HG03139 (cell line): ENCODE data around the gene CIPC.

Experiments
- ATAC-seq: cut with Tn5 transposase; IDR thresholded peaks from one replicate; pipeline ENCODE4 v1.9.1; 2021; ENCODE audit not compliant: unreplicated experiment

CIPC gene

GRCh38 chr14:77125281-77125801, 27.3 kb downstream of the CIPC start:
- no peak for ATAC-seq

DNA sequence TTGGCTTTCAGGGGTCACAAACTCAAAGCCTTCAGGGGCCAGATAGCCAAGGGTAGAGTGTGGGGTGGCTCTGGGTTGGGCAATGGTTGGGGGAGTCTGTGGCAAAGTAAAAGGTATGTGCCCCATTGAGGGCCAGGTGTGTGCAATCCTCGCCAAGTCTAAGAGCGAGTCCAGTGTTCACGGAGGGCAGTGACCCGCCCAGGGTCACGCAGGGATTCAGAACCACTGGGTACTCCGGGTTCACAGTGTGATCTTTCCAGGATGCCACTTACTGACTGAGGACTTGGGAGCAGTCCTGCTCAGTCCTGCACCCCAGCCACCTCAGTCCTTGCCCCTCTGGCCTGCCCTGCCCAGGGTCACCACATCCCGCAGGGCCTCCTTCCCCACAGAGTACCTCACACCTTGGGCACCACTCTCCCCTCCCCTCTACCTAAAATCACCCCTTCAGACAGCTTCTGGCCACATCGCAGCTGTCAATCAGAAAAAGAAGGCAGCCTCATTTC, 27.8 kb downstream of the CIPC start:
- ATAC-seq, result no peak

DNA sequence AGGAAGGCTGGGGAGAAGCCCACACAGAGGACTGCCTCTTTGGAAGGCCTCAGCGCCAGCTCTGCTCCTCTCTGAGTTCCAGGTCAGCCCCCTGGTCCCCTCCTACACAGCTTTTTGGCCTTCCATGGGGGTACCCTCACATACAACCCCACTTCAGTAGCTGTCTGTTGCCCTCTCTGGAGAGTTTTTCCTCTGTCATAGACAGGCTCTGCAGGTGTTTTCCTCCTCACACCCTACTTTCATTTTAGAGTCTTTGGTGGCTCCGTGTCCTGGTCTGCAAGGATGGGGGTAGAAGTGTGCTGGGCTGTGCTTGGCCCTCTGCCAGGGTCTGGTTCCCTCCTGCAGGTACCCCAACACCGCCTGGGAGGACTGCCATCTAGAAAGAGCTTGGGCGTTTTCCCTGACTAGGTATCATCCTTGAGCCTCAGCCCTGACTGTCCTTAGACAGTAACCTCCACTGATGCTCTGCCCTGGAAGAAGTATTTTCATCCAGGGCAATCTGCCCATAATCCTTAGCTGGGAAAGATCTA, 28.5 kb downstream of the CIPC start:
- ATAC-seq, result no peak

DNA sequence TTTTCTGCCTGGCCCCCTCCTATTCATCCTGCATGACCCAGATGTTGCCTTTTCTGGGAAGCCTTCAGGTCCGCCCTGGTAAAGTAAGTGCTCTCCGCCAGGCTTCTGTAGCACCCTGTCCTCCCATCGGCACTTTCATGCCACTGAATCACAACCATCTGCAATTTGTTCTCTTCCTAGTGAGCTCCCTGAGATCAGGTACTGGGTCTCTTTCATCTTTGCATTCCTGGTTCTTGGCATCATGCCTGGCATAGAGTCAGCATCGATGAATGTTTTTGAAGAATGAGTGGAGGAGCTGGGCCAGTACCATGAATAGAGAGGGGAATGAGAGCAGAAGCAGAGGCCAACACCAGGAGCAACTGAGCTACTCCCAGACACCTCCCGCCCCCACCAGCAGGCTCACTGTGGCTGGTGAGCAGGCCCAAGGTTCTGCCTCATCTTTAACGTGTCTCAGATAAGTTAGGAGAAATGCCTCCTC, 30.4 kb downstream of the CIPC start:
- no peak for ATAC-seq

GRCh38 chr14:77130386-77130785, 32.3 kb downstream of the CIPC start:
- ATAC-seq, result no peak

DNA sequence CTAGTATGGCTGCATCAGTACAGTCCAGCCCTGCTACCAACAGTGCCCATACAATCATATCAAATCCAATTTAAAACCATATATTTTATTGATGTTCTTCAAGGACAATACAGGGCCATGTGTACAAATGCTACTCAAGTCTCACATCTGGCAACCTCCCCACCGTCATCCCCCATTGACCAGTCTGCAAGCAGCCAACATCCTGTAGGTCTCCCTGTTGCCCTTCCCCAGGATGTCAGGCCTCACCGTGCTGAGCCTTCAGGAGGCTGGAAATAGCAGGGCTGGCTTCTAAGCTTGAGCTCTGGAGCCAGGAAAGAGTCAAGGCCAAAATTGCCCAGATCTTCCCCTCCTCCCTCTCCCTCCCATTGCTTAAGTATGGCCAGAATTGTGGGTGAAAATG, 33.1 kb downstream of the CIPC start:
- no peak for ATAC-seq

DNA sequence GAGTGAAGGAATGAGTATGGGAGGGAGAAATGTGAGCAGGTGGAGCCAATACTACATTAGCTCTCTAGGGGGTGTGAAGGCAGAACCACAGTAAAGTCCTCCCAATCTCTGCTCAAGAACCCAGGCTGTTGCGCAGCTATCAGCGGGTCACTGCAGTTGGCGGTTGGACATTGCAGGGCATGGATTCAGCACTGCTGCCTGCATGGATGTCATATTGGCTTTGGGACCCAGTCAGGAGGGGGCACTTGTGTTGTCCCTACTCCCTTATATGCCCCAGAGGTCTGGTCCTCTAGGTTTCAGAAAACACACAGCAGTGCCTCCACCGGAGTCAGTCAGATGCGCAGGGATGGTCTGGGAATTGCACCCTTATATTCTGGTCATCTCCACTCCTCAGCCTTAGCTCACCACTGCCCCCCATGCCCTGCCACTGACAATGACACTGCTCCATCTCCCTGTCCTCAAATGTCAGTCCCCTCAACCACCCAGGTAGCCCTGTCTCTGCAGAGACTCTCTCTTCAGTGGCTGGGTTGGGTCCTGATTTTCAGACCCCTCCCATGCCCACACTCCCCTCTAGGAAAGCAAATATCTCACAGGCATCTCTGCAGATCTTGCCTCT, 33.9 kb downstream of the CIPC start:
- no peak for ATAC-seq

DNA sequence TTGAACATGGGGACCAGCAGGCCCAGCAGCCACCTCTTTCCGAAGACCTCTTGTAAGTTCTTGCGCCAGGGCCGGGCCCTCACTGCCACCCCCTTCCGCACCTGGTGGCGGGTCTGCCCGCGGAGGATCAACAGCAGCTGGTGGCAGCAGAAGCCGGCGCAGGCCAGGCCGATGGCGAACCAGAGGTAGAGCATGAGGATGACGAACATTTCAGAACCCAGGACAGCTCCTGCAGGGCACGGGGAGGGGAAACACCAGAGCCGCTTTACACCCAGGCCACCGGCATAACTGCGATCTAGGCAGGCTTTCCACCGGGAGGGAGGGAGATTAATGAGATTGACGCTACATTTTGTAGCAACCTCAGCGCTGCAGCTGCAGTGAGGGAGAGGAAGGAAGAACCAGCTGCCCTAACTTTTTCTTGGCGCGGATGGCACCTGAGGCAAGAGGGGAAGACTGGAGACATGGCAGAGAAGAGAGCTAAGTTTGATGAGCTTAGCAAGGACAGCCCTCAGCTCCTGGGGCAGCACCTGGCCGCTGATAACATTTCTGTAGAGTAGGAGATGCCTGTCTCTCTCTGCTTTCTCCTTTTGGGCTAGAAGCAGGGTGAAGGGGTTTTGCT, 35.8 kb downstream of the CIPC start:
- ATAC-seq, result no peak

- ATAC-seq, result no peak
These were observed 41.0 kb downstream of the CIPC start for GRCh38 chr14:77139022-77139421.

- ATAC-seq, result no peak
These were observed 41.7 kb downstream of the CIPC start for GRCh38 chr14:77139540-77140358.

DNA sequence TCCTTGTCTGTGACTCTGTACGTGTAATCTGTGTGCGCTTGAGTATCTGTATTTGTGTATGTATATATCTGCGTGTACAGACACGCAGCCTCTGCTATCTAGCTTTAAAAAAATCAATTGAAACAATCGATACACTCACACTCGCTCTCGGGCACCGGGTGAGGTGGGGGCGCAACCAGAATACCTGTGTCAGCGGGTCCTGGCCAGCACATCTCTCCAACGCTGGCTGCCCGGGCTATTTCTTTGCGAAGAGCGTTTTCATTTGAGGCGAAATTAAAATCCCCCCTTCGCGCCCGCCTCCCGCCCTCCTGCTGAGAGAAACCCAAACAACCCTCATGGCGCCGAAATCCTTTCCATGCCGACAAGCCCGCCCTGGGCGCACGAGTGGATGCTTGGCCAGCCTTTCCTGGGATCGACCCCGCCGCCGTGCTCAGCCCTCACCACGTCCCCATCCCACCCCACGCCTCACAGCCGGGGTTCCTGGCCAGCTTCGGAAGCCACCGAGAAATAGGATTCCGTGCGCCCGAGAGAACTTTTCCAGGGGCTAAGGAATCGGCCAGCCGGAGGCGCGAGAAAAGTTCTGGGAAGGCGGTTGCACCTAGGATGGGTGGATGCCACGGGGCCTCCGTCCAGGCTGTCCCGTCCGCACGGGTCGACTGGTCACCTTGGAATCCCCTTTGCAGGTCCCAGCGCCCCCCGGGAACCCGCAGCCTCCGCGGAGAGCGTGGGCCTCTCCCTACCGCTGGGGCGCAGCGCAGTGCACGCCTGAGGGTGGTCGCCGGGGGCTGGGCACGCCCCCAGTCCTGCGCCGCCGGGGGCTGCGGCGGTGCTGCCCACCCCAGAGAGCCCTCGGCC, 42.5 kb downstream of the CIPC start:
- no peak for ATAC-seq

DNA sequence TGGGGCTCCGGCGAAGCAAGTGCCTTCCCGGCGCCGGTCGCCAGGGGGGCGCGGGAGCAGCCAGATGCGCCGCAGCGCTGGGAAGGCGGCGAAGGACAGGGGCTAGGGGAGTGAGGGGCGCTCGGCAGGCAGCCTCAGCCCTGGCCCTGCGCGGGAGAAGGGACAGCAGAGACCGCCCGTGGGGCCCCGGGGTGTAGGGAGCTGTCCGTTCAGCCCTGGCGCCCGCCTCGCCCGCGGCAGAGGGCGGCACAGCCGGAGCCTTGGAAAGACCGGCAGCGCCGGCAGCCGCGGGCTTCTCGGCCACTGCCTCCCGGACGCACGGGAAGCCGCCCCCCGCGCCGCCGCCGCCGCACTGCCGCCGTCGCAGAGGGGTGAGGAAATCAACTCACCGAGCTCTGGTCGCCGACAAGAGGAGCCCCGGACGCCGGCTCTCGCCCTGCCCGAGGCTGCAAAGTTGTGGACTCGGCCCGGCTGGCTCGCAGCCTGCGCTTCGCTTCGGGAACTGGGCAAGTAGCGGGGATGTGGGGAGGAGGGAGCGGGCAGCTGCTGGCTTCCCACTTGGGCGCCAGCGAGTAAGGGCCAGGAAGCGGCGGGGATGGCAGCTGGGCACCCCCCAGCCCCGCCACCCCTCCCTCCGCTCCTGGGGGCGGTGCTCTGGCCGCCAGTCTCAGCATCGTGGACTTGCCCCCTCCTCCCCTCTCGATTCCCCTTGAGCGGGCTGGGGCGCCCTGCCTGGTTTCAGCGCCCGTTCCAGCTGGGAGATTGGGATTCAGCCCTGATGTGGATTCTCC, 43.4 kb downstream of the CIPC start, which contains the start of gene ZDHHC22:
TSS of gene ZDHHC22 (minus strand) at position 578 of the 791 bp plus-strand sequence. CDS start 2,053 bp downstream, outside the sequence.
- no peak for ATAC-seq

GRCh38 chr14:77142005-77142800, 44.1 kb downstream of the CIPC start:
- no peak for ATAC-seq

DNA sequence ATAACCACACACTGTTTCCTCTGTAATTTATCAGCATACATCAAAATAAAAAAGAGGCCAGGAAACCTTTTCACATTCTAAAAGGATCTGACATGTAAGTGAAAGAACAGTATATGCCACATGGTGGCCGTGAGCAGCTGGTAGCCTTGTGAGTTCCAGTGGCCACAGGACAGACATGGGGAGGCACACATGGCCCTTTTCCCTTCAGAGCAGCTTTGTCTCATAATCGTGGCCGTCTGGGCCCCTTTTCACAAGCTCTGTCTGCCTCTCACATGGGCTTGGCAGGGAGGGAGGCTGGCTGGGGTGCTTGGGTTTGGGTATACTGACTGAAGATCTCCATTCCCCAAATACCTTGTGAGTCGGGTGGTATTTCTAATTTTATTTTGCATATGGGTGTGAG, 45.0 kb downstream of the CIPC start:
- no peak for ATAC-seq

DNA sequence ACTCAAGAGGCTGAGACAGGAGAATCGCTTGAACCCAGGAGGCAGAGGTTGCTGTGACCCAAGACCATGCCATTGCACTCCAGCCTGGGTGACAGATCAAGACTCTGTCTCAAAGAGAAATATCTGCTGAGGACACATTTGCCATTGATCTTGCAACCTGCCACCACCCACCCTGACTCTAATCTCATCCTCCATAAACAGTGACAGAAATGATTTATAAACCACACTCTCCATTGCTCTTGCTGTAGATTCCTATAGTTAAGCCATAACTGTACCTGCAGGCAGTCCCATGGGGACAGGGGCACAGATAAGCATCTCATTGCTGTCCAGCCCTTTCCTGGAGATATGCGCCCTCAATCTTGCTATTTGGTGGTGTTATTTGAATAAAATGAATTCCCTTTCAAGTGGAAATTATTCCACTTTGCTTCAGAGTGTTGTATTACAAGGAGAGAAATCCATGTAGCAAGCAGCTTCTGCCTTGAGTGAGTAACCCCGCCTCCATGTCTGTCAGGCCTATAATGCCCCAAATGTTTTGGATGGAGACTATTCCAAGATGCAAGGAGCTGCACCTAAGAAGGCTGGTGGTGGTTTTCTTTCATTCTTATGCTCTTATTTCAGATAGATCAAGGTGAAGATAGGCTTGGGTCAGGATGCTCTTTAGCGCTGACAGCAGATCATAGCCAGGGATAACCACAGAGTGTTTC, 46.5 kb downstream of the CIPC start:
- no peak for ATAC-seq

- ATAC-seq, result no peak
These were observed 48.1 kb downstream of the CIPC start for GRCh38 chr14:77145975-77146740.

DNA sequence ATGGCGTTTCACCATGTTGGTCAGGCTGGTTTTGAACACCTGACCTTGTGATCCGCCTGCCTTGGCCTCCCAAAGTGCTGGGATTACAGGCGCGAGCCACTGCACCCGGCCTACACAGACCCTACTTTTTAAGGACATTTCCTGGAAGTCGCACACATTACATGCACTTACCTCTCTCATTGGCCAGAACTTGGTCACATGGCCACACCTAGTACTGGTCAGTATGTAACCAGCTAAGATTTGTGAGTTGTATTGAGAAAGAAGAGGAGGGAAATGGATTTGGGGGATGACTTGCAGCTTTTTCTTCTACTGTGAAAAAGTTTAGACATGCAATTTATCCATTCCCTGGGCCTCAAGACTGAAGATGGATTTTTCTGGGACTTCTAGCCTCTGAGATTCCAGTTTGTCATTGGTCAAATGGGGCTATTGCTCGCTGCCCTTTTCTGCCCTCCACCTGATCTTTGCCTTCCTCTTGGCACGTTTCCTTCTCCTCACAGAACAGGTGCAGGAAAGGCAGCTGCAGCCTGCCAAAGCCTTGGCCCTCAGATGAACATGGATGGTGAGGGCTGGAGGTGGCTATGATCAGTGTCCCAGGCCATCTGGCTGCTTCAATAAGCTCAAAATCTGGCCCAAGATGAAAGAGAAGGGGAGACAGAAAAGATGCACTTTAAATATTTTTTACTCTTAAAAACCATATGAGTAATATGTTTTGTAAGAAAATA, 50.6 kb downstream of the CIPC start:
- no peak for ATAC-seq
